LHCN-M2 (cell line): ENCODE data around the gene C3orf38. TPM values are rescaled to one million over a fixed set of nuclear protein-coding genes. Genes with fewer than 3 reads are reported as not detected.
A peak's percentile ranks its signal among the peaks of the same experiment; 100 is the strongest.
"Not testable (repeated sequence)": the region's sequence is repeated elsewhere in the genome, so short reads cannot be mapped to it uniquely, and the experiment has no call there.

Experiments used
- DNase-seq: peaks from one replicate; pipeline ENCODE4 v3.0.0-alpha.2; 2012; ENCODE audit warnings: low read depth
- total RNA-seq: library from RNA; depleted of rRNA; stranded (reverse); fragments of >200 nt; gene quantifications from 2 replicates; pipeline ENCODE4 v1.2.3, GENCODE V29; 2014; rRNA removed

The C3orf38 gene
- total RNA-seq, 1 experiment from 2014 or later, result 34.3 TPM

GRCh38 chr3:88152841-88153240, 3.1 kb downstream of the C3orf38 start:
- no peak for DNase-seq

- DNase-seq, result no peak
Observed at GRCh38 chr3:88166419-88166971, 16.7 kb downstream of the C3orf38 start.

GRCh38 chr3:88167173-88167572, 17.4 kb downstream of the C3orf38 start:
- no peak for DNase-seq

- no peak for DNase-seq
Observed at GRCh38 chr3:88167704-88168103, 17.9 kb downstream of the C3orf38 start.

GRCh38 chr3:88168171-88168570, 18.4 kb downstream of the C3orf38 start:
- DNase-seq, result no peak

GRCh38 chr3:88180398-88180999, 30.7 kb downstream of the C3orf38 start:
- DNase-seq, result peak; percentile 61

- not testable (repeated sequence) for DNase-seq
Observed at GRCh38 chr3:88182165-88182918, 32.6 kb downstream of the C3orf38 start.

GRCh38 chr3:88188436-88188835, 38.7 kb downstream of the C3orf38 start:
- DNase-seq, result peak; percentile 94

- peak; percentile 22 for DNase-seq
Observed at GRCh38 chr3:88189361-88189810, 39.6 kb downstream of the C3orf38 start.

- no peak for DNase-seq
Observed at GRCh38 chr3:88191872-88192409, 42.2 kb downstream of the C3orf38 start.

- DNase-seq, result no peak
Observed at GRCh38 chr3:88192631-88193030, 42.9 kb downstream of the C3orf38 start.

GRCh38 chr3:88195951-88196434, 46.2 kb downstream of the C3orf38 start:
- peak; percentile 48 for DNase-seq

GRCh38 chr3:88198121-88198520, 48.4 kb downstream of the C3orf38 start:
- DNase-seq, result no peak

- DNase-seq, result peak; percentile 63
Observed at GRCh38 chr3:88203642-88204055, 53.9 kb downstream of the C3orf38 start.

Other genes starting within 250 kb of the C3orf38 start
- 60.1 and 68.1 TPM in 2 replicates for gene CGGBP1, start 91.0 kb upstream of the C3orf38 start, total RNA-seq
- gene ZNF654, start 90.7 kb upstream of the C3orf38 start, total RNA-seq, result 14.8 and 14.9 TPM in 2 replicates